Stomach (tissue), 9 donors: ENCODE results near the gene MAPK8IP3. TPM values are rescaled to one million over a fixed set of nuclear protein-coding genes. Genes with fewer than 3 reads are reported as not detected.
A peak's percentile ranks its signal among the peaks of the same experiment; 100 is the strongest.

Source experiments
- DNase-seq, 2 donors: peaks; one replicate each; pipeline versions ENCODE4 v3.0.0 to v3.0.0-alpha.2; 2013 to 2019
- H3K27ac ChIP-seq, 5 donors: fragments of 200-600 bp in 4 of 5; sonication (generic) in 4 of 5; one replicate each; pipeline ENCODE4 v1.5.1; 2013 to 2019; ENCODE audit warnings: mild to moderate bottlenecking in 1 of 5, moderate library complexity in 1 of 5
- H3K27me3 ChIP-seq, 3 donors: fragments of 200-600 bp; sonication (generic); one replicate each; pipeline ENCODE4 v1.5.1; 2017 to 2019; ENCODE audit warnings: mixed run types in 1 of 3
- H3K36me3 ChIP-seq, 4 donors: fragments of 200-600 bp; sonication (generic); 1 replicate in 3 of 4; 2 replicates in 1 of 4; pipeline ENCODE4 v1.5.1; 2016 to 2019
- H3K4me1 ChIP-seq, 4 donors: fragments of 200-600 bp; sonication (generic); one replicate each; pipeline ENCODE4 v1.5.1; 2016 to 2019
- H3K4me3 ChIP-seq, 4 donors: fragments of 200-600 bp; sonication (generic) in 3 of 4; one replicate each; pipeline ENCODE4 v1.5.1; 2016 to 2019; ENCODE audit warnings: mild to moderate bottlenecking in 1 of 4
- H3K9me3 ChIP-seq, 4 donors: fragments of 200-600 bp; sonication (generic); one replicate each; pipeline ENCODE4 v1.5.1; 2016 to 2019
- EP300 ChIP-seq: sonication (generic); formaldehyde crosslinking; IDR thresholded peaks from one replicate; pipeline ENCODE4 v1.6.1; 2017; ENCODE audit warnings: antibody characterized with exemption
- POLR2A ChIP-seq, 4 donors: fragments of 450-650 bp; IDR thresholded peaks; one replicate each; pipeline ENCODE4 v1.6.1; 2016; ENCODE audit warnings: antibody characterized with exemption in 4 of 4, control low read depth in 2 of 4, mild to moderate bottlenecking in 1 of 4, moderate library complexity in 1 of 4
- POLR2AphosphoS5 ChIP-seq, 3 donors: sonication (generic); formaldehyde crosslinking; IDR thresholded peaks; one replicate each; pipeline ENCODE4 v1.6.1; 2016; ENCODE audit warnings: antibody characterized with exemption in 3 of 3
- WGBS, 5 donors: extraction: QIAGEN DNeasy Blood & Tissue Kit in 3 of 5; methylation state at CpG; one replicate each; pipeline versions ENCODE4 v1.1.5 to v1.1.7; 2013 to 2018; 5-methylcytosine and 5-hydroxymethylcytosine counted together
- intact Hi-C: fragments of 100-400 bp; cut with DNase I; formaldehyde crosslinking; loops from one replicate; pipeline ENCODE4 v1.15.1; 2023; ENCODE audit warnings: low total_unique reads
- polyA plus RNA-seq, 3 donors: library from polyadenylated mRNA; stranded (reverse); fragments of 200-250 nt; gene quantifications; one replicate each; pipeline ENCODE4 v1.2.3, GENCODE V29; 2013
- total RNA-seq, 5 donors: library from RNA; depleted of rRNA; stranded (reverse); fragments of >200 nt; gene quantifications; one replicate each; pipeline versions ENCODE4 v1.1.0 to v1.2.3, GENCODE V29; 2014 to 2016
- TF ChIP-seq, protein P1 (sequence below), 7 experiments: fragments of 450-650 bp in 4 of 7; fragments of 200-600 bp in 3 of 7; sonication (generic) in 3 of 7; IDR thresholded peaks; one replicate each; pipeline ENCODE4 v1.5.1; 2016 to 2019; ENCODE audit warnings: antibody characterized with exemption in 7 of 7, control low read depth in 2 of 7, mild to moderate bottlenecking in 1 of 7
- donor health status: healthy with polysubstance abuse.
- donor health status: Bipolar disorder and iron deficiency.
- donor health status: healthy.

MAPK8IP3 gene
- total and polyA plus RNA-seq, 8 donors: 10.1 to 320 (median 56.3) TPM

DNA sequence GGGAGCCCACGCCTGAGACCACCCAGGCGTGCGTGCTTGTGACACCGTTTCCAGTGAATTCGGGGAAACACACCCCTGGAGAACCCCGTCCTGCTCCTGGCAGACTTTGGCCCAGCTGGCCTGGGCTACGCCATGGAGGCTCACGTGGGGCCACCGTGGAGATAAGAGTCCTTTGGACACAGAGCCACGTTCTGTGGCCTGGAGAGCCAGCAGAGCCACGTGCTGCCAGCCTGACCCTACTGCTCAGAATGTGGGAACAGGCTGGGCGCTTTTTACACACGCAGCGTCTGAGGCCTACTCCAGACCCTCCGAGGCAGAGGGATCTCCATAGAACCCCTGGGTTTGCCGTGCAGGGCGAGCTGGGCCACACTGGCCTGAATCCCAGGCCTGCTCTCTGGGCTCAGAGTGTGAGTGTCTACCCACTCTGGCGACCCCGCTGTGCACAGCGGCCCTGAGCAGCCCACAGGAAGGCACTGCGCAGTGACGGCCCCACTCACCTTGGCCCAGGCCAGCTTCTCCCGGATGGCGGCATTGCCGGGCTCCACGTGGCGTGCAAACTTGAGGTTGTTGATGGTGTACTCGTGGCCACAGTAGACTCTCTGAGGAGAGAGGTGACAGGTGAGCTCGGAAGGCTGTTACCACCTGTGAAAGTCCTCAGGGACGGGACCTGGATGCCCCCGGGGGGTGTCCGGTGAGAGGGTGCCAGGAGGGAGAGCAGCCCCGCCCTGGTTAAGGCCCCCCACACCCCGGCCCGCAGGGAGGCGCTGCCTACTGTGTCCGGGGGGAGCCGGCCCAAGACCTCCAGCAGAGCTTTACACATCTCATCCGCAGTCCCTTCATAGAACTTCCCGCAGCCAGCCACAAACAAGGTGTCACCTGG, 110.6 kb downstream of the MAPK8IP3 start:
- Histone ChIP-seq H3K27ac (no peak overlapping the region), H3K36me3 (peaks cover 29 to 82% (median 81%) of the 10 kb centered on the region in 4 donors), H3K9me3 (no peaks in the 10 kb centered on the region), H3K4me1 (peaks cover 0 to 15% (median 11%) of the 10 kb centered on the region in 4 donors), H3K27me3 (no peaks in the 10 kb centered on the region), H3K4me3 (no peak overlapping the region)
- TF ChIP-seq POLR2AphosphoS5 (IDR thresholded peaks at IDR 0.05): no peak
- TF ChIP-seq POLR2A (IDR thresholded peaks at IDR 0.05): no peak
- TF ChIP-seq EP300: no peak
- TF ChIP-seq, protein P1, sequence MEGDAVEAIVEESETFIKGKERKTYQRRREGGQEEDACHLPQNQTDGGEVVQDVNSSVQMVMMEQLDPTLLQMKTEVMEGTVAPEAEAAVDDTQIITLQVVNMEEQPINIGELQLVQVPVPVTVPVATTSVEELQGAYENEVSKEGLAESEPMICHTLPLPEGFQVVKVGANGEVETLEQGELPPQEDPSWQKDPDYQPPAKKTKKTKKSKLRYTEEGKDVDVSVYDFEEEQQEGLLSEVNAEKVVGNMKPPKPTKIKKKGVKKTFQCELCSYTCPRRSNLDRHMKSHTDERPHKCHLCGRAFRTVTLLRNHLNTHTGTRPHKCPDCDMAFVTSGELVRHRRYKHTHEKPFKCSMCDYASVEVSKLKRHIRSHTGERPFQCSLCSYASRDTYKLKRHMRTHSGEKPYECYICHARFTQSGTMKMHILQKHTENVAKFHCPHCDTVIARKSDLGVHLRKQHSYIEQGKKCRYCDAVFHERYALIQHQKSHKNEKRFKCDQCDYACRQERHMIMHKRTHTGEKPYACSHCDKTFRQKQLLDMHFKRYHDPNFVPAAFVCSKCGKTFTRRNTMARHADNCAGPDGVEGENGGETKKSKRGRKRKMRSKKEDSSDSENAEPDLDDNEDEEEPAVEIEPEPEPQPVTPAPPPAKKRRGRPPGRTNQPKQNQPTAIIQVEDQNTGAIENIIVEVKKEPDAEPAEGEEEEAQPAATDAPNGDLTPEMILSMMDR (IDR thresholded peaks at IDR 0.05): no peak
- no peak for DNase-seq
- WGBS, 5 donors: 83 to 96% (median 90%) methylated on average over 17 to 40 of the region's 40 CpGs
- intact Hi-C loops: no loop called here

DNA sequence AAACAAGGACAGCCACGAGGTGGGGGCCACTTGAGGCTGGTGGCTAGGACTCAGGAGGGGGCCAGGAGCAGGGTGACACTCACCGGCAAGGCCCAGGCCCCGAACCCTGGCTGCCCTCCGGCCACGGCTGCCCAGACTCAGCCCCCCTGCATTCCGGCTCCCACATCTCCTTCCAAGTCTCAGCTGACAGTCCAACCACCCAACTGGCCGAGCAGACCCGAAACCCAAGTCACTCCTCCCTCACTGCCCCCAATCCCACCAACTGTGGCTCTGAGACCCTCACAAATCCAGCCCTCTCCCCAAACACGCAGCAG, 111.2 kb downstream of the MAPK8IP3 start:
- Histone ChIP-seq H3K36me3 (peaks cover 29 to 88% (median 87%) of the 10 kb centered on the region in 4 donors), H3K9me3 (no peaks in the 10 kb centered on the region), H3K27ac (no peak overlapping the region), H3K4me1 (peaks cover 0 to 12% (median 10%) of the 10 kb centered on the region in 4 donors), H3K27me3 (no peaks in the 10 kb centered on the region), H3K4me3 (no peak overlapping the region)
- 80 to 97% (median 93%) methylated on average over 6 to 9 of the region's 9 CpGs for WGBS, 5 donors
- intact Hi-C loops: no loop called here
- no peak for DNase-seq
- TF ChIP-seq, protein P1 (IDR thresholded peaks at IDR 0.05): no peak
- TF ChIP-seq POLR2AphosphoS5 (IDR thresholded peaks at IDR 0.05) (no peak), POLR2A (IDR thresholded peaks at IDR 0.05) (no peak), EP300 (no peak)

DNA sequence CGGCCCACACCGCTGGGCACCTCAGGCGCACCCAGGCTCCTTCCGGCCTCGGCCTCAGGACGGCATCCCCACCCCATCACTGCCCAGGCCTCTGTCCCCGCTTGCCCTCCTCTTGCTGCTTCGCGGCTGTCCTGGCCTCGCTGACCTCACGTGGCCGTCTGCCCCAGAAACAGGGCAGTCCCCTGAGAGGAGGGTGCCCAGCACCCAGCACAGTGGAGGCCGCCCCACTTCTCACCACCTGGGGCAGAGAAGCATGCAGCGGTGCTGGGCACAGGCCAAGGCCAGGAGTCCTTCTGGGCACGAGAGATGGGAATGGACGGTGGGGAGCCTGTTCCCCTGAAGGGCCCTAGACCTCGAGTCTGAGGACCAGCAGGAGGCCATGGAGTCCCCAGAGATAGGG, 111.7 kb downstream of the MAPK8IP3 start:
- 91 to 95% (median 92%) methylated on average over 14 to 17 of the region's 17 CpGs for whole genome bisulfite sequencing, 5 donors

DNA sequence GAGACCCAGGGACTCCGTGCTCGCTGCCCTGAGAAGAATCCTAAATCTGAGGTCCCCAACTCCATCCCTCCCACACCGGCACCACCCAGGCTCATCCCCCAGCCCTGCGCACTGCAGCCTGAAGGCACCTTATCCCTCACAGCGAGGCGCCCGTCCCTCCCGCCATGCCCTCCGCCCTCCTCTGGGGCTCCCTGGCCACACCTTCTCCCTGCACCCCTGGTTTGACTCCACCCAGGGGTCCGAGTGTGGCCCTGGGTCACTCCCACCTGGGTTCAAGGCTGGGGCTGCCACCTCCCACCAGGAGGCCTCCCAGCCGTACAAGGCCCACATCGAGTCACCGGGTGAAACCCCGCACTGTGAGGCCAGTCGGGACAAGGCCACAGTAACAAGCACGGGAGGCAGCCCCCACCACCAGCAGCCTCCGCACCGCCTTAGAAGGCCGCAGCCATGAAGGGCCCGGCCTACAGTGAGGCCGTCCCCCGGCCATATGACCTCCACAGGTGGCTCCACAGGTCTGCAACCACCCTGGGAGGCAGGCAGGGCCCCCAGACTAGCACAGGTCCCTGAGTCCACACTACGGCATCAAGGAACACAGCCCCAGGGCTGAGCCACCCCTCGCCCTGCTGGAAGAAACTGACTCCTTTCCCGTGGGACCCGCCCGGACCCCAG, 112.3 kb downstream of the MAPK8IP3 start:
- H3K27me3 ChIP-seq: no peaks in the 10 kb centered on the region
- H3K4me3 ChIP-seq: no peak overlapping the region
- peak in 1 of 4 donors; percentile 10 for TF ChIP-seq POLR2A (IDR thresholded peaks at IDR 0.05)
- no peak for TF ChIP-seq EP300
- TF ChIP-seq POLR2AphosphoS5 (IDR thresholded peaks at IDR 0.05): no peak
- WGBS, 5 donors: 92 to 96% (median 94%) methylated on average over 13 to 27 of the region's 27 CpGs
- intact Hi-C loops: no loop called here
- no peaks in the 10 kb centered on the region for H3K9me3 ChIP-seq
- H3K36me3 ChIP-seq: peaks cover 29 to 96% (median 93%) of the 10 kb centered on the region in 4 donors
- H3K4me1 ChIP-seq: peaks cover 0 to 4% (median 0%) of the 10 kb centered on the region in 4 donors
- no peak overlapping the region for H3K27ac ChIP-seq
- no peak for DNase-seq

More for the DNA sequence above, 111.7 kb downstream of the MAPK8IP3 start:
- TF ChIP-seq, protein P1 (IDR thresholded peaks at IDR 0.05): no peak
- no peak for TF ChIP-seq POLR2A (IDR thresholded peaks at IDR 0.05)
- Histone ChIP-seq H3K27ac (no peak overlapping the region), H3K9me3 (no peaks in the 10 kb centered on the region), H3K27me3 (no peaks in the 10 kb centered on the region), H3K4me1 (peaks cover 0 to 8% (median 6%) of the 10 kb centered on the region in 4 donors), H3K36me3 (peaks cover 29 to 93% (median 91%) of the 10 kb centered on the region in 4 donors), H3K4me3 (no peak overlapping the region)
- DNase-seq: no peak
- intact Hi-C loops: no loop called here
